ENCODE data around the gene EFR3B.

Gene EFR3B

GRCh38 chr2:25190536-25190935, 148.7 kb downstream of the EFR3B start:
- no peak for DNase-seq

- DNase-seq: no peak
These were observed 152.8 kb downstream of the EFR3B start for GRCh38 chr2:25194576-25195122.

DNA sequence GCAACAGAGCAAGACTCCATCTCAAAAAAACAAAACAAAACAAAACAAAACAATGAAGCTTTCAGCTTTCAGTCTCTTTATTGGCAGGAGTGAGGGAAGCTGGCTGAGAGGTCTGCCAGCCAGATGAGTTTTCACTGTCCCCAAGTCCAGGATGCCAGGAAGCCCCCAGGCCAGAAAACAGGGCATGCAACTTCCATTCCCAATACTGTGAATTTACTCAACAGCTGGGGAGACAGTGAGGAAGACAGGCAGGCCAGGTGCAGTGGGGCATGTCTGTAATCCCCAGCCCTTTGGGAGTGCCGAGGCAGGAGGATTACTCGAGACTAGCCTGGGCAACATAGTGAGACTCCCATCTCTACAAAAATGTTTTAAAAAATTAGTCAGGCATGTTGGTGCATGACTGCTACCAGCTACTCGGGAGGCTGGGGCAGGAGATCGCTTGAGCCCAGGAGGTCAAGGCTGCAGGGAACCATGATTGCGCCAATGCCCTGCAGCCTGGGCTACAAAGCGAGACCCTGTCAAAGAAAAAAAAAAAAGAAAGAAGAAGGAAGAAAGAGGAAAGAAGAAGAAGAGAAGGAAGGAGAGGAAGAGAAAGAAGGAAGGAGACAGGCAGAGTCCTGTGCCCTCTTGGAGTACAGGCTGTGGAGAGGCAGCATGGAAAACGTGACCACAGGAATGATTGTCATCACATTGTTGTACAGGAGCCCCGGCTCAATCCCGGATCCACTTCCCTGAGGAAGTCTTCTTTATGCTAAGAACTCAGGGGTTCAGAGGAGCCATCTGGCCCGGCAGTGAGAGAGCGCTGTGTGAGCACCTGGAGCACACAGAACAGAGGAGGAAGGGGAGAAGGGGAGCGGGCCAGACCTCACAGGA, 155.7 kb downstream of the EFR3B start:
- DNase-seq: no peak

DNA sequence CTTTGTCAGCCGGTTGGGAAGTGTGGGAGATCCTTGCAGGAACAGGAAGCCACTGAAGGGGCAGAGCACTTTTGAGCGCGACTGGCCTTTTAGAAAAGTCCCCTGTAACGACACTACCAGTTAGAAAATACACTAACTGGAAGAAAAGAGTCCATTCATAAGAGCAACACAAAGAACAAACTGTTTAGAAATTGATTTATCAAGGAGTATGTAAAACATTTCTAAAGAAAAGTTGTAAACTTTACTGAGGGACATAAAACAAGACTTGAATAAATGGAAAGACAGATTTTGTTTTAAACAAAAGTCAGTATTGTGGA, 156.3 kb downstream of the EFR3B start:
- DNase-seq: peak in 1 of 3 donors; percentile 29

DNA sequence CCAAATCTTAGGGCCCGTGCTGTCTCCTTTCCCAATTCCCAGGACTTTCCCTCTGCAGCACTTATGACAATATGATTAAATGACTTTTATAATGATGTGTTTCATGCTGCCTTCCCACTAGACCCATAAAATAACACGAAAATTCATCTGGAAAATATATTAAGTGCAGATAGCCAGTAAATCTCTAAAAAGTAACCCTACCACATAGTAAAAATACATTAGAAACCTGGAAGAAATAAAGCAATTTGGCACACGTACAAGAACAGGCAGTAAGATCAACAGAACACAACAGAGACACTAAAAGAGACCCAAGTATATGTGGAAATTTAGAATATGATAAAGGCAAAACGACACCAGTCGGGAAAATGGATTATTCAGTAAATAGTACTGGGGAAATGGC, 156.7 kb downstream of the EFR3B start:
- DNase-seq: no peak

GRCh38 chr2:25201265-25201664, 159.4 kb downstream of the EFR3B start:
- peak in 1 of 3 donors; percentile 12 for DNase-seq

DNA sequence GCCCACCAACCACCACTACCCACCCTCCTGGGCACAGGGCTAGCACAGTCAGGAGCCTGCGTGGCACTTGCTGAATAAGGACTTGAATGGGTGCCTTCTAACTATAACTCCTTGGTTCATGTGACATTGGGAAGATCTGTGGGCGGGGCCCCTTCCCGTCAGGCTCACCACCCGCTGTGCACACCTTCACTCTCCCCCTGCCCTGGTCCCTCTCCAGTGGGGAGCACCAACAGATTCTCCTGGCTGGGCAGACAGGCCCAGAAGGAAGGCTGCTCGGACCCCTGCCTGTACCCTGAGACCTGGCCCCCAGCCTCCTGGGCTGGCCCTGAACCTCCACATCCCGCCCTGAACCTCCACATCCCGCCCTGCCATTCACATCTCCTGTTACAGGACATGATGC, 159.9 kb downstream of the EFR3B start:
- DNase-seq: no peak

- DNase-seq: peak; percentile 58 to 69 (median 60)
These were observed 160.4 kb downstream of the EFR3B start for GRCh38 chr2:25202275-25202674.

GRCh38 chr2:25204190-25204838, 162.4 kb downstream of the EFR3B start:
- DNase-seq: peak in 2 of 3 donors; percentile 26 to 45

DNA sequence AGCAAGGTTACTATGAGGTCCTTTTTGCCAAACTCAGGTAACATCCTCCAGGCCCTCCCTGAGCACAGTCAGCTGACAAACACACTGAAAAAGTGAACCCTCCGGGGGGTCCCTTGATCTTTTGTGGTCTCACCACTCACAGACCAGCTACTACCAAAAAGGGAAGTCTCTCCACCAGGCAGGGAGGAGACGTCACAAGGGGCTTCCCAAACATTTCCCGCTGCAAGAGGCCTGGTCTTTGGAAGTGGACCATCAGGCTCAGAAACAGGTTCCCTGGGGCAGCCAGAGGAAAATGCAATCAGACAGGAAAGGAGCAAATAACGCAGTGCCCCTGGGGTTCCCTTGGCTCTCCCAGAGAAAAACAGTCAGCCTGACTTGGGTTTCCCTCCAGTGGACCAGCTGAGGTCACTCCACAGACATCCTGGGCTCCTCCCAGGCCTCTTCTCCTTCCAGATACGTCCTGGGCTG, 165.2 kb downstream of the EFR3B start:
- peak; percentile 76 to 86 (median 84) for DNase-seq
